ENCODE measurements around the gene CENPF.

- TF ChIP-seq CTCF (IDR thresholded peaks at IDR 0.05; ENCODE audit: poor library complexity, severe bottlenecking): no peak
- TF ChIP-seq TAF1 (IDR thresholded peaks at IDR 0.05; ENCODE audit: low read depth): no peak
- no peak for TF ChIP-seq POLR2AphosphoS5 (IDR thresholded peaks at IDR 0.05)
- TF ChIP-seq EZH2 (IDR thresholded peaks at IDR 0.05; ENCODE audit: borderline replicate concordance, insufficient read depth, low read length, poor library complexity, severe bottlenecking): no peak
These were observed 39.1 kb upstream of the CENPF start for GRCh38 chr1:214563881-214564280.

Measured in neural cell (in vitro differentiated cells).